NCI-H446 (cell line): ENCODE results near the gene EMCN.
"Not testable (repeated sequence)": the region's sequence is repeated elsewhere in the genome, so short reads cannot be mapped to it uniquely, and the experiment has no call there.

Source experiments
- DNase-seq, 2 experiments: peaks; one replicate each; lab custom pipeline; 2025; lab: John Stamatoyannopoulos, UW

Gene EMCN

DNA sequence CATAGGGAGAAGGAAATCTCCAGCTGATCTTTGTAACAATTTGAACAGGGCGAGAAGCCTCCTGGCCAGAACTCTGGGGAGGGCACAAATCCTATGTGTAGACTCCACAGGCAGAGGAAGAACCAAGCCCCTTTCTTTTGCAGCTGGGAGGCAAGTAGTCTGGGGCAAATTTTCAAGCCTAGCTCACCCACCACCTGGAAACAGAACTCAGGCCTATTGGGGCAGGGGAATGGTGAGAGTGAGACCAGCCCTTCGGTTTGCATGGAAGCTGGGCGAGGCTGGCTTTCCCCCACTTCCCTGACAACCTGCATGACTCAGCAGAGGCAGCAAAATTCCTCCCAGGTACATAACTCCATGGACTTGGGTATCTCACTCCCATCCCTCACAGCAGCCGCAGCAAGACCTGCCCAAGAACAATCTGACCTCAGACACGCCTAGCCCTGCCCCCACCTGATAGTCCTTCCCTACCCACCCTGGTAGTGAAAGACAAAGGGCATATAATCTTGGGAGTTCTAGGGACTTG lies 138.2 kb downstream of the EMCN start:
- DNase-seq, result no peak

- DNase-seq, result no peak
Measured at GRCh38 chr4:100372432-100372831, 145.4 kb downstream of the EMCN start.

DNA sequence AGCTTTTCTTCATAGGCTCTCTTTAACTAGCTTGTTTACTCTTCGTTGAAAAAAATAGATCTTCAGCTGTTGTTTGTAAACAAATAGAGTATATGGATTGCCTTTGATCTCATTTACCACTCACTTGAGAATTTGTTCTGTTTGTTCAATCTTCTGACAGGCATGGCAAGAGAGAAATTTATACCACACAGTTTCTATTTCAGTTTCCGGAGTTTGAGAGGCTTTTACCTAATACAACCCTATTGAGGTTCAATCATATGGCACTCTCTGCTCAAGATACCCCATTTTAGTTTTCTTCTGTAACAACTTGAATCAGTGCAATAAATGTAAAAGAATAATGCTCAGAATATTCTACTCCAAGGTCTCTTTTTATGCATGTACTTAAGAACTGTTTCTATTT lies 148.0 kb downstream of the EMCN start:
- DNase-seq, result no peak

DNA sequence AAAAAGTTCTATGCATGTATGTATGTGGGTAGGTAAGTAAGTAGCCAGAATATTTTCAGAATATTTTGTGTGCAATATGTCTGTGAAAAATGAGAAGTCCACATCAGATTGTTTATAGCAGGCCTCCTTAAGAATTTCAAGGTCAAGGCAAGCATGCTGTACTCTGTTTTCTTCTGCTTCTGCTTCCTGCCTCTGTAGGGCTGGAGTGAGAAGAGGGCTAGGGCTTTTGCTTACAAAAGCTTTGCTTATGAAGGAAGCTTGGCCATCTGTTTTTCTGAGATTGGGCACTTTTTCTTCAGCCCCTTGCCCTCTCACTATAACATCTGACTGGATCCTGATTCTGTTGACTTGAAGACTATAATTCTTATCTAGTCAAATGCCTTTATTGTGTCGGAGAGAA lies 150.4 kb downstream of the EMCN start:
- DNase-seq, result no peak

DNA sequence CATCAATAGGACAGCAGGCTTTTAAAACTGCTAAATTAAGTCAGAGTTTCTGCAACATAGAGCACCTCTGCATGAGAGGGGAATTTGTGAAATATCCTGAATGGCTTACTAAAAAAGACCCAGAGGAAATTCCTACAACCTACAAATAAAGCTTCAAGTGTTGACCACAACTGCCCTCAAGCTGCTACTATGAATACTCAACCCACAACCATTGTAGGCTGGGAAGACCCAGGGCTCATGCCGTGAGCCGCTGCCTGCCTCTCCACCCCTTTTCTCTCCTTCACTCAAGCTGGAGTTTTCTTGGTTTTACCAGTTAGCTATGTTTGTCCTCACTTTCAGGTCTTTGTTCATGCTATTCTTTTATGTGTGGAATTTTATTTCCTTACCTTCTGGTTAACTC lies 151.6 kb downstream of the EMCN start:
- DNase-seq, result no peak

DNA sequence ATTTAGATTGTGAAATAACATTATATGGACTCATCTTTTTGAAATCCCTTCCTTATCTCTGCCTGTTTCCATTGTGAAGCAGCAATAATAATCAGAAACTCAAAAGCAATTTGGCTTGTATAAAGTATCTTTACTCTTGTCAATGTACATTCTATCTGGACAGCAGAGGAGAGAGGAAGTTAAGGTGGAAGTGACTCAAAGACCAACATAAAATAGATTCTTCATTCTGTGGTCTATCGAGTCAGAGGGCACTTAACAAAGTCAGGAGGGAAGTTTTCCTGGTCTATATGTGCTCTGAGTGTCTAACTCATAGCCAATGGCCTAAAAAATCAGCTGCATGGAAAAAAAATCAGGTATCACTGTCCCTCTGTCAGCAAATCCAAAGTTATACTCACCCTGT lies 155.5 kb downstream of the EMCN start:
- DNase-seq, result no peak

GRCh38 chr4:100361336-100361735 lies 156.5 kb downstream of the EMCN start:
- DNase-seq, result no peak

DNA sequence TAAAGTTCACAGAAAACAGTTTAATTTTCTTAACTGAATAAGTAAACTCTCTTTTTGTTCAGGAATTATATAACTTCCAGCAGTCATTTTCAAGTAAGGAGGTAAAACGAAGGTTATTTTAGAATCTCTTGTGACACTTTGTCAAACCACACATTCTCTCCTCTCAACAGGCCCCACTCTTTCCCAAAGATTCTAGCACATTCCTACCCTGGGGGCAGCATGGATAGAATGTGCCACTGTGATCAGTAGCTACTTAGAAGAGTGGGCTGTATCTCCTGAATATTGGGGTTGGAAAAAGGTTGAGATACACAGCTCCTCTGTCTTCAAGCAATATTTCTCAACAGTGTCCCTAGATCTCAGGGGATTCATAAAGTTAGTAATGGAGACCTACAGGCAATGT lies 157.6 kb downstream of the EMCN start:
- DNase-seq, result no peak

DNA sequence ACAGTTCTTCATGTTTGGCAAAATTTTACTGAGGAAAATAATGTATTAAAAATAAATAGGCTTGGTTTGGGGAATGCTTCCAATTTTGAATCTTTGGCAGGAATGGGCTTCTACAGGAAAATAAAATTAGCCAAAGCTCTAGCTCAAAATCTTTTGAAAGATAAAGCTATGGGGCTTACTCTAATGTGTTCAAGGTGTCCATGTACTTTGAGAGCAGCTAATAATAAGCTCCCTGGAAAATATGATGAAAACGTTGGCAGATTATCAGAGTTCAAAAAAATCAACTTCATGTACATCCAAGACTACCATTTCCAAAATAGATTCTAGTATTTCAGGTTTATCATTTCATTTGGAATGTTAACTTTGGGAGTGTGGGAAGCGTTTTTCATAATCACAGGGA lies 158.4 kb downstream of the EMCN start:
- no peak for DNase-seq

GRCh38 chr4:100357542-100357941 lies 160.3 kb downstream of the EMCN start:
- DNase-seq, result no peak

- DNase-seq, result no peak
Measured at GRCh38 chr4:100356172-100356571, 161.7 kb downstream of the EMCN start.

DNA sequence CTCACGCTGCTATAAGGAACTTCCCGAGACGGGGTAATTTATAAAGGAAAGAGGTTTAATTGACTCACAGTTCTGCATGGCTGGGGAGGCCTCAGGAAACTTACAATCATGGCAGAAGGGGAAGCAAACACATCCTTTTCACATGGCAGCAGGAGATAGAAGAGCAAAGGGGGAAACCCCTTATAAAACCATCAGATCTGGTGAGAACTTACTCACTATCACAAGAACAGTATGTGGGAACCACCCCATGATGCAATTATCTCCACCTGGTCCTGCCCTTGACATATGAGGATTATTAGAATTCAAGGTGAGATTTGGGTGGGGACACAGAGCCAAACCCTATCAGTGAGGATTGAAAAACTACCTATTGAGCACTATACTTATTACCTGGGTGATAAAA lies 165.5 kb downstream of the EMCN start:
- DNase-seq, result not testable (repeated sequence)

GRCh38 chr4:100348473-100348872 lies 169.3 kb downstream of the EMCN start:
- DNase-seq, result no peak

- no peak for DNase-seq
Measured at GRCh38 chr4:100347241-100347640, 170.6 kb downstream of the EMCN start.

DNA sequence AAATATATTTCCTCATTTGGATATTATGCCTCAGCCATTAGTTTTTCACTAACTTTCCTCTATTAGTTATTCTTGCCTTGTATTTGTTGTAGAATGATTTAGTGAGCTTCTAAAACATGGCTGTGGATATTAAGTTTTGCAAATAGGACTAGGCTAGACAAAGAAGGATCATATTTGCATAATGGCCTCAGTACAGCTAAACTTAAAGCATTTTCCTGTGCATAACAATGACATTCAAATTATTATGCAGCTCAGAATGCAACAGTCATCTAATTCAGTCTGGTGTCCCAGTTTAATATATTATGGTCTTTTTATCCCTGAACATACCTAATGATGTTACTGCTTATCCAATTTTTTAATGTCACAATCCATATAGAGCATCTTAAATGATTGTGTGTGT lies 172.2 kb downstream of the EMCN start:
- no peak for DNase-seq
